ENCODE data around the gene CAMK1D. TPM values are rescaled to one million over a fixed set of nuclear protein-coding genes. Genes with fewer than 3 reads are reported as not detected.

CAMK1D gene
- total RNA-seq, 3 donors from 2014 or later = 20.6 to 48.5 (median 32.8) TPM

GRCh38 chr10:12509016-12509793, 159.9 kb downstream of the CAMK1D start:
- Histone ChIP-seq H3K9me3 (no peaks in the 10 kb centered on the region), H3K4me1 (ENCODE audit: low read depth) (no peaks in the 10 kb centered on the region), H3K36me3 (ENCODE audit: low read depth) (no peaks in the 10 kb centered on the region), H3K4me3 (no peak overlapping the region)
- intact Hi-C loops (cut with DNase I, micrococcal nuclease) = no loop called here
- no peak for TF ChIP-seq CTCF (IDR thresholded peaks at IDR 0.05)
- ATAC-seq = no peak
- DNase-seq = no peak

- Histone ChIP-seq H3K36me3 (ENCODE audit: low read depth) (no peaks in the 10 kb centered on the region), H3K9me3 (no peaks in the 10 kb centered on the region), H3K4me1 (ENCODE audit: low read depth) (no peaks in the 10 kb centered on the region), H3K4me3 (no peak overlapping the region)
- no peak for TF ChIP-seq CTCF (IDR thresholded peaks at IDR 0.05)
- DNase-seq (no peak), ATAC-seq (no peak)
- intact Hi-C loops (cut with DNase I, micrococcal nuclease) = no loop called here
Observed at GRCh38 chr10:12509794-12510100, 160.4 kb downstream of the CAMK1D start.

- TF ChIP-seq CTCF (IDR thresholded peaks at IDR 0.05) = no peak
- DNase-seq = no peak
- no peak overlapping the region for H3K4me3 ChIP-seq
- ATAC-seq = no peak
- intact Hi-C loops (cut with DNase I, micrococcal nuclease) = no loop called here
- H3K36me3 ChIP-seq (ENCODE audit: low read depth) = no peaks in the 10 kb centered on the region
- H3K4me1 ChIP-seq (ENCODE audit: low read depth) = no peaks in the 10 kb centered on the region
- no peaks in the 10 kb centered on the region for H3K9me3 ChIP-seq
Observed at GRCh38 chr10:12510501-12510941, 161.2 kb downstream of the CAMK1D start.

- Histone ChIP-seq H3K36me3 (ENCODE audit: low read depth) (no peaks in the 10 kb centered on the region), H3K4me3 (no peak overlapping the region), H3K9me3 (no peaks in the 10 kb centered on the region), H3K4me1 (ENCODE audit: low read depth) (no peaks in the 10 kb centered on the region)
- ATAC-seq (no peak), DNase-seq (no peak)
- intact Hi-C loops (cut with DNase I, micrococcal nuclease) = no loop called here
- TF ChIP-seq CTCF (IDR thresholded peaks at IDR 0.05) = no peak
Observed at GRCh38 chr10:12510984-12511383, 161.6 kb downstream of the CAMK1D start.

- peaks cover 3% of the 10 kb centered on the region for H3K4me1 ChIP-seq (ENCODE audit: low read depth)
- TF ChIP-seq CTCF (IDR thresholded peaks at IDR 0.05) = no peak
- ATAC-seq = no peak
- intact Hi-C loops (cut with DNase I, micrococcal nuclease) = no loop called here
- DNase-seq = no peak
- H3K4me3 ChIP-seq = no peak overlapping the region
- H3K36me3 ChIP-seq (ENCODE audit: low read depth) = no peaks in the 10 kb centered on the region
- no peaks in the 10 kb centered on the region for H3K9me3 ChIP-seq
Observed at GRCh38 chr10:12511651-12512050, 162.3 kb downstream of the CAMK1D start.

All from mucosa of descending colon (tissue), 3 donors.